ENCODE measurements around the gene RAD23A. TPM values are rescaled to one million over a fixed set of nuclear protein-coding genes. Genes with fewer than 3 reads are reported as not detected.

RAD23A gene
- total RNA-seq, 4 donors from 2014 or later: 52.2 to 123 (median 84.5) TPM

DNA sequence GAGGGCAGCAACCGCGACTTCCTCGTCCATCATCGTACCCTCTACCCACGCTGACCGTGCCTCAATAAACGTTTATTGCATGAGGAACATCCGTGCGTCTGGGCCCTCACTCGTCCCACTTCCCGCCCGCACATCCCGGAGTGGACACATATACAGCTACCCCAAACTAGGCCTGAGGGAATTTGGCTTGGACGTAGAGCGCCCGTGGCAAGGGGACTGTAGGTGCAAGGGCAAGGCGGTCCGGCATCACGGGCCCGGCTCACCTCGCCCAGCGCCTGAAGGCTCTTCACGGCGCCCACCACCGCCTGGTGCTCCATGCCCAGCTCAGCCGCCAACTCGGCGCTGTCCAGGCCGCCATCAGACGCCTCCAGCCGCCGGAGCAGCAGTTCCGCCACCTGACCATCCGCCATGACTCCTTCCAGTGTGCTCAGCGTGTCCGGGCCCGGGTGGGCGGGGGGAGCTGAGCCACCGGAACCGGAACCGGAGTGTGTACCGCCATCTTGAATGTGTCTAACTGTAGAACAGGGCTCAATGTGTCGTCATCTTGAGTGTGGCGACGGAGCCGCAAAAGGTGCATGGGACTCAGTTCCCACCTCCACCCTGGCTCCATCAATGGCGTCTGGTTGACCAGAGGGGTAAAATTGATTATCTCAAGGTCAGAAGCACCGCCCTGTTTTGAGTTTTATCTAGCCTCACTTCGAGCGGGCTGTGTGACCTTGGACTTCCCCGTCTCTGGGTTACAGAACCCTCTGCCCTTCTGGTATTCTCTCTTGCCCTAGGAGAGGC, 12.2 kb upstream of the RAD23A start, which contains the start of gene FARSA:
Gene FARSA, minus strand, starts transcription at position 425 of the 786 bp plus-strand sequence. Its CDS starts 15 bp downstream, at position 410.
- TF ChIP-seq, protein P1, sequence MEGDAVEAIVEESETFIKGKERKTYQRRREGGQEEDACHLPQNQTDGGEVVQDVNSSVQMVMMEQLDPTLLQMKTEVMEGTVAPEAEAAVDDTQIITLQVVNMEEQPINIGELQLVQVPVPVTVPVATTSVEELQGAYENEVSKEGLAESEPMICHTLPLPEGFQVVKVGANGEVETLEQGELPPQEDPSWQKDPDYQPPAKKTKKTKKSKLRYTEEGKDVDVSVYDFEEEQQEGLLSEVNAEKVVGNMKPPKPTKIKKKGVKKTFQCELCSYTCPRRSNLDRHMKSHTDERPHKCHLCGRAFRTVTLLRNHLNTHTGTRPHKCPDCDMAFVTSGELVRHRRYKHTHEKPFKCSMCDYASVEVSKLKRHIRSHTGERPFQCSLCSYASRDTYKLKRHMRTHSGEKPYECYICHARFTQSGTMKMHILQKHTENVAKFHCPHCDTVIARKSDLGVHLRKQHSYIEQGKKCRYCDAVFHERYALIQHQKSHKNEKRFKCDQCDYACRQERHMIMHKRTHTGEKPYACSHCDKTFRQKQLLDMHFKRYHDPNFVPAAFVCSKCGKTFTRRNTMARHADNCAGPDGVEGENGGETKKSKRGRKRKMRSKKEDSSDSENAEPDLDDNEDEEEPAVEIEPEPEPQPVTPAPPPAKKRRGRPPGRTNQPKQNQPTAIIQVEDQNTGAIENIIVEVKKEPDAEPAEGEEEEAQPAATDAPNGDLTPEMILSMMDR (IDR thresholded peaks at IDR 0.05; ENCODE audit: low read depth): no peak

DNA sequence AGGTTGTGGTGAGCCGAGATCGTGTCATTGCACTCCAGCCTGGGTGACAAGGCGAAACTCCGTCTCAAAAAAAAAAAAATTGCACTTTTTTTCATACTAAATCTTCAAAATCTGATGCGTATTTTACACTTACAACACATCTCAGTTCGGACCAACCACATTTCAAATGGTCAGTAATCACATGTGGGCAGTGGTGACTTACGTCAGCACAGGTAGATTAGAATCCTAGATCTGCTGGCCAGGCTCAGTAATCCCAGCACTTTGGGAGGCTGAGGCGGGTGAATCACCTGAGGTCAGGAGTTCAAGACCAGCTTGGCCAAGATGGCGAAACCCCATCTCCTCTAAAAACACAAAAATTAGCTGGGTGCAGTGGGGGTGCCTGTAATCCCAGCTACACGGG, 10.6 kb upstream of the RAD23A start:
- TF ChIP-seq, protein P1 (IDR thresholded peaks at IDR 0.05; ENCODE audit: low read depth): no peak

DNA sequence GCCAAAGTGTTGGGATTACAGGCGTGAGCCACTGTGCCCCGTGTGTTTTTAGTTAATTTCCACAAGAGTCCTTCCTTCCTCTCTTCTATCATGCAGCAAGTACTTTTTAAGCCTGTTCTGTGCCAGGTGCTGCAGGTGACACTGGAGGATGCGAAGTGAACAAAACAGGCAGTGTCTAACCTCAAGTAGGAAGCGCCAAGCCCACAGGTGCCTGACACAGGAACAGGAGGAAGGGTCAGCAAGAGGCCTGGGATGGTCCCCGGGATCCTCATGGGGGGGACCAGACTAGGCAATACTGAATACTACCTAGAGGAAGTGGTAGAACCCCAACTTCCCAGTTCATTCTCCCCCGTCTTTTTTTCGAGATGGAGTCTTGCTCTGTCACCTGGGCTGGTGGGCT, 9.1 kb upstream of the RAD23A start:
- TF ChIP-seq, protein P1 (IDR thresholded peaks at IDR 0.05; ENCODE audit: low read depth): no peak

DNA sequence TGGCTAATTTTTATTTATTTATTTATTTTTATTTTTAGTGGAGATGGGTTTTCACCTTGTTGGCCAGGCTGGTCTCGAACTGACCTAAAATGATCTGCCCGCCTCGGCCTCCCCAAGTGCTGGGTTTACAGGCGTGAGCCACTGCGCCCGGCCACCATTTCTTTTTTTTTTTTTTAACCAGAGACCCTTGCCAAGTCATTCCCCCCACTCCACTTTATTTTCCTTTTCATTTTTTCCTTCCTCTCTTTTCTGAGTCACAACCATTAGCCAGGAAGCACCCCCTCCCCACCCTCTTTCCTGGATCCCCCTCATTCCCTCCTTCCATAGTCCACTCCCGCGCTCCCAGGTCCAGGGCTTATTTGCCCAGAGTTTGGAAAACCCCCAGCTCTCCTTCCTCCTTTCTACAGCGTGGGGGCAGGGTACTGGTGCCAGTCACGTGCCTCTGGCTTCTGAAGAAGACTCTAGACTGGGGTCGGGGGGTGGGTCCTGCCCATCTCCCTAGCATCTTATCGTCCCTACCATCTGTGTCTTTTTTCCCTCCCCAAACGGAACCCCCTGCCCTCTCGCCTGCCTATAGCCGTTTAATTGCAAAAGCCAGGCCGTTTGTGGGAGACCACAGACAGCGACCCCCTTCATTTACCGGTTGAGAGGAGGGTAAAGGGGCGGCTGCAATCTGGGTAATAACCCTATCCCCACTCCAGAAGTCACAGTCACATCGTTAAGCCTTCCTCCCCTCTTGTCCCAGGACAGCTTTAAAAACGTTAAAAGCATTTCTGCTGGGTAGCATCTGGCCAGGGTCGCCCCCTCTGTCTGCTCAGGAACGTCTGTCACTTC, 8.4 kb upstream of the RAD23A start:
- TF ChIP-seq, protein P1 (IDR thresholded peaks at IDR 0.05; ENCODE audit: low read depth): no peak

DNA sequence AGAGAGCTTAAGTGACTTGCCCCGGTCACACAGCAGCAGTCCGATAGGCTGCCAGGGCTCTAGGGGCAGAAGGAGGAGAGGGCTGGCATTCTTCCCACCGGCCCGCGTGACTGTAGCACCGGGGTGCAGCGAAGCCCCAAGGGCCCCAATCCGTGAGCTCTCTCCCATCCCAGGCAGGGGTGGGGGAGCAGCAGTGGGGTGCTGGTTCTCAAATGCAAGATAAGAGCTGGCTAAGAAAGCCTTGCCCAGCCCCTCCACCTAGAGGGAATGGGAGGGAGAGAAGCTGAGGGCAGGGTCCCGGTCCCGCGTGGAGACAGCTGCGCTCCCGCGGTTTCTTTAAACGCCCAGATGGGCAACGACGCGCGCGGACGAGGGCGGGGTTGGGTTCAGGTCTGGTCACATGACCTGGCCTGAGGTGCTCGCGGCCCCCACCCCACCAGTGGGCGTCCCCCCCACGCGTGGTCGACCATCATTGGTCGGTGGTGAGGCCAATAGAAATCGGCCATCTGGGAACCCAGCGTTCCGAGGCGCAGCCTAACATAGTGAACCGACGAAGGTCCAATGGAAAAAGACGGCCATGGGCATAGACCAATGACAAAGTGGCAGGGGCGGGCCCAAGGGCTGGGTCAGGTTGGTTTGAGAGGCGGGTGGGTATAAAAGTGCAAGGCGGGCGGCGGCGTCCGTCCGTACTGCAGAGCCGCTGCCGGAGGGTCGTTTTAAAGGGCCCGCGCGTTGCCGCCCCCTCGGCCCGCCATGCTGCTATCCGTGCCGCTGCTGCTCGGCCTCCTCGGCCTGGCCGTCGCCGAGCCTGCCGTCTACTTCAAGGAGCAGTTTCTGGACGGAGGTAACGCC, 7.5 kb upstream of the RAD23A start, which contains the start of gene CALR:
Gene CALR, plus strand, starts transcription at position 683 of the 852 bp plus-strand sequence. Its CDS starts 71 bp downstream, at position 754.
- TF ChIP-seq, protein P1 (IDR thresholded peaks at IDR 0.05; ENCODE audit: low read depth): no peak

DNA sequence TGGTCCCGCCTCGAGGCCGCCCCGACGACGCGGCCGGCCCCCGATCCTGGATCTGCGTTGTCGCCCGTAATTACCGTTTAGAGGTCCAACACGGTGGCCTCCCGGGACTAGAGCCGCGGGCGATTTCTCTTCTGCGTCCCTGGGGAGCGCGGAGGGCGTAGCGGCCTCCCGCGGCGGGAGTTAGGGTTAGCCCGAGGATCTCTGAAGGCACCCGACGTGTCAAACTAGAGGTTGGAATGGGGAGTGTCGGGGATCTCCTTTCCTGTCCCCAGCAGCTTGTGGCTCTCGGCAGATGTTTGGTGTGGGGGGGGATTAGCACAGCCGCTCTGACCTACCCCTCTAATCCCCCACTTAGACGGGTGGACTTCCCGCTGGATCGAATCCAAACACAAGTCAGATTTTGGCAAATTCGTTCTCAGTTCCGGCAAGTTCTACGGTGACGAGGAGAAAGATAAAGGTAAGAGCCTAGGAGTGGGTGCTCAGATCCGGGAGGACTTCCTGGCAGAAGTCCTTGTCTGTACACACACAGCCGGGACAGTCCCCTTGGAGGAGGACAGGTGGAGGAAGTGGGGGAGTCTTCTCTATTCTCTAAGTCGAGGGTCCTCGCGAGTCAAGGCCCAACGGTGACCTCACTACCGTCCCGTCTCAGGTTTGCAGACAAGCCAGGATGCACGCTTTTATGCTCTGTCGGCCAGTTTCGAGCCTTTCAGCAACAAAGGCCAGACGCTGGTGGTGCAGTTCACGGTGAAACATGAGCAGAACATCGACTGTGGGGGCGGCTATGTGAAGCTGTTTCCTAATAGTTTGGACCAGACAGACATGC, 6.7 kb upstream of the RAD23A start:
- TF ChIP-seq, protein P1 (IDR thresholded peaks at IDR 0.05; ENCODE audit: low read depth): no peak
